ENCODE data around the gene PRKAR1B. TPM values are rescaled to one million over a fixed set of nuclear protein-coding genes. Genes with fewer than 3 reads are reported as not detected.

PRKAR1B gene
- total RNA-seq, 1 experiment from 2014 or later: 27.2 TPM

DNA sequence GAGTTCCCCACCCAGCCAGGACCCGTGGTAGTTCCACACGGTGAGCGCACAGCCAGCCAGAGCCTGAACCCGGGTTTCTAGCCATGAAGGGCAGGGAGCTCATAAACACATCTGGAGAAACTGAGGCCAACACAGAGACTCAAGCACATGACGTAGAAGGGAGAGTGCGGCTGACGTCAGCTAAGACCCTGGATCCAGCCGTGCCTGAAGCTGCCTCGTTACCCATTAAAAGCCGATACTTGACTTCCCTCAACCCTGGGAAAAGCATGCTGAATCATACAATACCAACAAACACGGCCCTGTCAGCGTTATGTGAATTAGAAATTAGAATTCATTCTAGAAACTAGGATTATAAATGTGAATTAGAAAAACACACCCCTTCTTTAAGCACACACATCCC, 142.3 kb downstream of the PRKAR1B start:
- H3K27ac ChIP-seq (ENCODE audit: low read depth, low read length, poor library complexity, severe bottlenecking): no peak overlapping the region
- no peaks in the 10 kb centered on the region for H3K4me1 ChIP-seq (ENCODE audit: insufficient read depth, low read length, poor library complexity, severe bottlenecking)
- intact Hi-C loops (cut with micrococcal nuclease; ENCODE audit: unreplicated experiment): no loop called here
- no peak for DNase-seq (ENCODE audit: low spot score)
- H3K4me3 ChIP-seq (ENCODE audit: low read depth, low read length, poor library complexity, severe bottlenecking): no peak overlapping the region
- no peaks in the 10 kb centered on the region for H3K27me3 ChIP-seq (replicated peaks; ENCODE audit: insufficient read depth, low read depth, low read length, poor library complexity)
- no TSS peak for BruUV-seq (replicated peaks)
- no peaks in the 10 kb centered on the region for H3K9me3 ChIP-seq (ENCODE audit: low read depth, low read length, poor library complexity, severe bottlenecking)
- CTCF ChIA-PET: no interaction called here
- POLR2A ChIA-PET (ENCODE audit: low non-redundant PET): no interaction called here
- H3K36me3 ChIP-seq (ENCODE audit: insufficient read depth, low read length, poor library complexity, severe bottlenecking): no peaks in the 10 kb centered on the region
- TF ChIP-seq, protein P1, sequence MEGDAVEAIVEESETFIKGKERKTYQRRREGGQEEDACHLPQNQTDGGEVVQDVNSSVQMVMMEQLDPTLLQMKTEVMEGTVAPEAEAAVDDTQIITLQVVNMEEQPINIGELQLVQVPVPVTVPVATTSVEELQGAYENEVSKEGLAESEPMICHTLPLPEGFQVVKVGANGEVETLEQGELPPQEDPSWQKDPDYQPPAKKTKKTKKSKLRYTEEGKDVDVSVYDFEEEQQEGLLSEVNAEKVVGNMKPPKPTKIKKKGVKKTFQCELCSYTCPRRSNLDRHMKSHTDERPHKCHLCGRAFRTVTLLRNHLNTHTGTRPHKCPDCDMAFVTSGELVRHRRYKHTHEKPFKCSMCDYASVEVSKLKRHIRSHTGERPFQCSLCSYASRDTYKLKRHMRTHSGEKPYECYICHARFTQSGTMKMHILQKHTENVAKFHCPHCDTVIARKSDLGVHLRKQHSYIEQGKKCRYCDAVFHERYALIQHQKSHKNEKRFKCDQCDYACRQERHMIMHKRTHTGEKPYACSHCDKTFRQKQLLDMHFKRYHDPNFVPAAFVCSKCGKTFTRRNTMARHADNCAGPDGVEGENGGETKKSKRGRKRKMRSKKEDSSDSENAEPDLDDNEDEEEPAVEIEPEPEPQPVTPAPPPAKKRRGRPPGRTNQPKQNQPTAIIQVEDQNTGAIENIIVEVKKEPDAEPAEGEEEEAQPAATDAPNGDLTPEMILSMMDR (conservative IDR thresholded peaks at IDR 0.05; ENCODE audit: low read depth, low read length): no peak

DNA sequence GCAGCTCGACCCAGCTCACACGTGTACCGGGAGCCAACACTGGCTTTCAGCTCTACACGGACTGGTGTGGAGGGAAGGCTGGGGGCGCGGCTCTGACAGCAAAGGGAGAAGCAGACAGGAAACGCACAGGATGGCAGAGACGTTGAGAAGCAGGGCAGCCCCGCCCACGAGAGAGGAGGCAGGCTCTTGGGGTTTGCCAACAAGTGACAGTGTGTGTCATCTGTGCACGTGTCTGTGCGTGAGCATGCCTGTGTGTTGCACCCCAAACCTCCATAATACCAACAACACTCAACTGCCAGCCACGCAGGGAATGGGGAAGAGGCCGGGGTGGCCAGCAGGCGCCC, 143.0 kb downstream of the PRKAR1B start:
- ChIA-PET CTCF (no interaction called here), POLR2A (ENCODE audit: low non-redundant PET) (no interaction called here)
- H3K27me3 ChIP-seq (replicated peaks; ENCODE audit: insufficient read depth, low read depth, low read length, poor library complexity): no peaks in the 10 kb centered on the region
- H3K9me3 ChIP-seq (ENCODE audit: low read depth, low read length, poor library complexity, severe bottlenecking): no peaks in the 10 kb centered on the region
- no peak for TF ChIP-seq EZH2 (IDR thresholded peaks at IDR 0.05; ENCODE audit: borderline replicate concordance, low read depth, low read length, poor library complexity, severe bottlenecking)
- TF ChIP-seq, protein P1 (conservative IDR thresholded peaks at IDR 0.05; ENCODE audit: low read depth, low read length): no peak
- no peak overlapping the region for H3K27ac ChIP-seq (ENCODE audit: low read depth, low read length, poor library complexity, severe bottlenecking)
- BruUV-seq (replicated peaks): no TSS peak
- no peak for DNase-seq (ENCODE audit: low spot score)
- no peaks in the 10 kb centered on the region for H3K36me3 ChIP-seq (ENCODE audit: insufficient read depth, low read length, poor library complexity, severe bottlenecking)
- no peaks in the 10 kb centered on the region for H3K4me1 ChIP-seq (ENCODE audit: insufficient read depth, low read length, poor library complexity, severe bottlenecking)
- intact Hi-C loops (cut with micrococcal nuclease; ENCODE audit: unreplicated experiment): no loop called here
- H3K4me3 ChIP-seq (ENCODE audit: low read depth, low read length, poor library complexity, severe bottlenecking): no peak overlapping the region

DNA sequence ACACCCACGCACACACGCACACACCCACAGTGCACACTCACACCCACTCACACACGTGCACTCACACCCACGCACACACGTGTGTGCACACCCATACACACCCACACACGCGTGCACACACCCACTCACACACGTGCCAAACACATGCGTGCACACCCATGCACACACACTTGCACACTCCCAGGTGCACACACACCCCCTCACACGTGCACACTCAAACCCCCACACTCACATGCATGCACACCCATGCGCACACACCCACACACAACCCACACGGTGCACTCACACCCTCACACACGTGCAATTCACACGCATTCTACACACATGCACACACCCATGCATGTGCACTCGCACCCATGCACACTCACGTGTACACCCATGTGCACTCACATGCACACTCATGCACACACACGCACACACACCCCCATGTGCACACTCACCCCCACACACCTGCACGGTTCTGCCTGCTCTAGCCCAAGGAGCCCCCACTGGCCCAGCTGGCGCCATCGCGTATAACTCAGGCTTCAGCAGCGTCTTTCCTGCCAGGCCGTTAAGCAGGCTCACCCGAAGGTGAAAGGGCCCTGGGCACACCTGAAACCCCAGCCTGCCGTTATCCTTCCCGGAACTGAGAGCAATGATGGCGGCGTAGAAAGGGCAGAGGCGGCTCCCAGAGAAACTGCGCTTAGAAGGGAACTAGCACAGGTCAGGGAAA, 143.5 kb downstream of the PRKAR1B start:
- intact Hi-C loops (cut with micrococcal nuclease; ENCODE audit: unreplicated experiment): no loop called here
- DNase-seq (ENCODE audit: low spot score): no peak
- H3K27ac ChIP-seq (ENCODE audit: low read depth, low read length, poor library complexity, severe bottlenecking): no peak overlapping the region
- no peaks in the 10 kb centered on the region for H3K27me3 ChIP-seq (replicated peaks; ENCODE audit: insufficient read depth, low read depth, low read length, poor library complexity)
- ChIA-PET POLR2A (ENCODE audit: low non-redundant PET) (no interaction called here), CTCF (no interaction called here)
- H3K4me3 ChIP-seq (ENCODE audit: low read depth, low read length, poor library complexity, severe bottlenecking): no peak overlapping the region
- H3K4me1 ChIP-seq (ENCODE audit: insufficient read depth, low read length, poor library complexity, severe bottlenecking): no peaks in the 10 kb centered on the region
- no peaks in the 10 kb centered on the region for H3K9me3 ChIP-seq (ENCODE audit: low read depth, low read length, poor library complexity, severe bottlenecking)
- no peak for TF ChIP-seq EZH2 (IDR thresholded peaks at IDR 0.05; ENCODE audit: borderline replicate concordance, low read depth, low read length, poor library complexity, severe bottlenecking)
- TF ChIP-seq, protein P1 (conservative IDR thresholded peaks at IDR 0.05; ENCODE audit: low read depth, low read length): no peak
- H3K36me3 ChIP-seq (ENCODE audit: insufficient read depth, low read length, poor library complexity, severe bottlenecking): no peaks in the 10 kb centered on the region
- BruUV-seq (replicated peaks): no TSS peak

Measured in A673 (cell line).